NOMO-1 (cell line): Measurements from ENCODE around the gene ALKBH6.

Source experiments
- DNase-seq, 2 experiments: peaks; one replicate each; lab custom pipeline; 2025; ENCODE audit not compliant: unreplicated experiment in 2 of 2; lab: John Stamatoyannopoulos, UW

The ALKBH6 gene

DNA sequence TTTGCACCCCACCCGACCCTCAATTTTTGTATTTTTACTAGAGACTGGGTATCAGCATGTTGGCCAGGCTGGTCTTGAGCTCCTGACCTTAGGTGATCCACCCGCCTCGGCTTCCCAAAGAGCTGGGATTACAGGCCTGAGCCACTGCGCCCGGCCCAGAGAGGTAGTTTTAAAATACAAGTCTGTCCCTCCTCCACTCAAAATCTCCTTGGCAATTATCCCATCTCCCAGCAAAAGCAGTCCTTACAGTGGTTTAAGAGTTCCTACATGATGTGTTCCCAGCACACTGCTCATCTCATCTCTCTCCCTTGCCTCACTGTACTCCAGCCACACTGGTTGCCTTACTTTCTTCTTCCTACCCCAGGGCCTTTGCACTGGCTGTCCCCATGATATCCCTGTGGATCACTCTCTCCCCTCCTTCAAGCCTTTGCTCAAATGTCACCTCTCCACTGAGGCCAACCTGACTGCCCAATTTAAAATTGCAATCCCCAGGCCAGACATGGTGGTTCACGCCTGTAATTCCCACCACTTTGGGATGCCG, 53.5 kb downstream of the ALKBH6 start:
- no peak for DNase-seq

- DNase-seq, result no peak
Observed at GRCh38 chr19:35959968-35960320, 54.1 kb downstream of the ALKBH6 start.
